Measurements from ENCODE around the gene THBS3.
"Not testable (repeated sequence)": the region's sequence is repeated elsewhere in the genome, so short reads cannot be mapped to it uniquely, and the experiment has no call there.

- TF ChIP-seq CTCF (IDR thresholded peaks at IDR 0.05); TCF7L2 (IDR thresholded peaks at IDR 0.05; ENCODE audit: low read depth, low read length); POLR2AphosphoS5 (IDR thresholded peaks at IDR 0.05; ENCODE audit: low read depth, low read length); REST (IDR thresholded peaks at IDR 0.05; ENCODE audit: insufficient read depth in 1 of 2, low read depth in 2 of 2, low read length in 1 of 2): not testable (repeated sequence)
These were observed 43.9 kb downstream of the THBS3 start for GRCh38 chr1:155163785-155164184.
